ENCODE results near the gene DPP10.

Gene DPP10

GRCh38 chr2:115842306-115842705 lies 1399.9 kb downstream of the DPP10 start:
- Histone ChIP-seq H3K4me1 (ENCODE audit: control insufficient read depth, insufficient read depth, low read length) (no peaks in the 10 kb centered on the region), H3K27me3 (replicated peaks; ENCODE audit: control insufficient read depth, insufficient read depth, low read length) (no peaks in the 10 kb centered on the region), H3K9ac (ENCODE audit: low read length) (no peak overlapping the region), H3K9me3 (ENCODE audit: control insufficient read depth, low read length) (no peaks in the 10 kb centered on the region), H3K4me3 (ENCODE audit: low read length) (no peak overlapping the region), H3K36me3 (ENCODE audit: control insufficient read depth, insufficient read depth, low read length, severe bottlenecking) (no peaks in the 10 kb centered on the region)
- DNase-seq (ENCODE audit: low read depth): no peak

GRCh38 chr2:115848192-115848591 lies 1405.8 kb downstream of the DPP10 start:
- DNase-seq (ENCODE audit: low read depth): no peak
- Histone ChIP-seq H3K27me3 (replicated peaks; ENCODE audit: control insufficient read depth, insufficient read depth, low read length) (no peaks in the 10 kb centered on the region), H3K4me1 (ENCODE audit: control insufficient read depth, insufficient read depth, low read length) (no peaks in the 10 kb centered on the region), H3K9ac (ENCODE audit: low read length) (no peak overlapping the region), H3K36me3 (ENCODE audit: control insufficient read depth, insufficient read depth, low read length, severe bottlenecking) (no peaks in the 10 kb centered on the region), H3K4me3 (ENCODE audit: low read length) (no peak overlapping the region), H3K9me3 (ENCODE audit: control insufficient read depth, low read length) (no peaks in the 10 kb centered on the region)

GRCh38 chr2:115867024-115867423 lies 1424.6 kb downstream of the DPP10 start:
- no peak overlapping the region for H3K9ac ChIP-seq (ENCODE audit: low read length)
- no peaks in the 10 kb centered on the region for H3K36me3 ChIP-seq (ENCODE audit: control insufficient read depth, insufficient read depth, low read length, severe bottlenecking)
- DNase-seq (ENCODE audit: low read depth): no peak
- no peaks in the 10 kb centered on the region for H3K4me1 ChIP-seq (ENCODE audit: control insufficient read depth, insufficient read depth, low read length)
- H3K27me3 ChIP-seq (replicated peaks; ENCODE audit: control insufficient read depth, insufficient read depth, low read length): no peaks in the 10 kb centered on the region
- H3K4me3 ChIP-seq (ENCODE audit: low read length): no peak overlapping the region
- H3K9me3 ChIP-seq (ENCODE audit: control insufficient read depth, low read length): no peaks in the 10 kb centered on the region

DNA sequence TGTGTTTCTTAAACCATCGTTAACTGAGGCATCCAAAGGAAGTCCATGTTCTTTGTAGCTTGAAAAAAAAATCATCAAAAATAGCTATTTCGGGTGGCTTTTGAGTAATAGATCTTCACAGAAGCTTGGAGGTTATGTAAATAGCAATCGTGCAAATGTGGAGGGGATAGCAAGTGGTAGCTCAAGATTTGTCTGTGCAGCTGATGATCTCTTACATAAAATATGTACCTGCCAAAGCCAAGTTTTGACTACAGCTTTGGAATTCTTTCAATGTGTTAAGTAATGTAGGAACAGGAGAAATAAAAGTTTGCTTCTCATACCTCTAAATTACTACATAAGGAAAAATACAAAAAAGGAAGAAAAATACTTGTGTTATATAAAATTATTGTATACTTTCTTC lies 1432.0 kb downstream of the DPP10 start:
- no peak for DNase-seq (ENCODE audit: low read depth)
- Histone ChIP-seq H3K9me3 (ENCODE audit: control insufficient read depth, low read length) (peaks cover 4% of the 10 kb centered on the region), H3K36me3 (ENCODE audit: control insufficient read depth, insufficient read depth, low read length, severe bottlenecking) (no peaks in the 10 kb centered on the region), H3K27me3 (replicated peaks; ENCODE audit: control insufficient read depth, insufficient read depth, low read length) (no peaks in the 10 kb centered on the region), H3K4me1 (ENCODE audit: control insufficient read depth, insufficient read depth, low read length) (no peaks in the 10 kb centered on the region), H3K4me3 (ENCODE audit: low read length) (no peak overlapping the region), H3K9ac (ENCODE audit: low read length) (no peak overlapping the region)

DNA sequence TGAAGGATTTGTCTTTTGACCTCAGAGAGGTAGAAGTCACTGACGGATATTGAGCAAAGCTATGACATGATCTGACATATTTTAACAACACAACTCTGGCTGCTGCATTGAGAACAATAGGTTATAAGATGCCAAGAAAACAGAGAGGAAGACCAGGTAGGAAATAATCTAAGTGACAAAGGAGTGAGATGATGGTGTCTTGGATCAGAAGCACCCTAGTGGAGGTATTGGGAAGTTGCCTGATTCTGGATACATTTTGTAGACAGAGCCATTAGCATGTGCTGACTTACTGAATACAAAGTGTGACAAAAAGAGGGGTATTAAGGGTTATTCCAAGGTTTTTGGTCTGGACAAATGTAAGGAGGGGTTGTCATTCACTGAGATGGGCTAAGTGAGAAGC lies 1438.1 kb downstream of the DPP10 start:
- no peak for DNase-seq (ENCODE audit: low read depth)
- Histone ChIP-seq H3K9me3 (ENCODE audit: control insufficient read depth, low read length) (peaks cover 4% of the 10 kb centered on the region), H3K27me3 (replicated peaks; ENCODE audit: control insufficient read depth, insufficient read depth, low read length) (no peaks in the 10 kb centered on the region), H3K36me3 (ENCODE audit: control insufficient read depth, insufficient read depth, low read length, severe bottlenecking) (no peaks in the 10 kb centered on the region), H3K4me1 (ENCODE audit: control insufficient read depth, insufficient read depth, low read length) (no peaks in the 10 kb centered on the region), H3K4me3 (ENCODE audit: low read length) (no peak overlapping the region), H3K9ac (ENCODE audit: low read length) (no peak overlapping the region)

- no peak overlapping the region for H3K9ac ChIP-seq (ENCODE audit: low read length)
- no peak overlapping the region for H3K4me3 ChIP-seq (ENCODE audit: low read length)
- no peaks in the 10 kb centered on the region for H3K4me1 ChIP-seq (ENCODE audit: control insufficient read depth, insufficient read depth, low read length)
- H3K27me3 ChIP-seq (replicated peaks; ENCODE audit: control insufficient read depth, insufficient read depth, low read length): no peaks in the 10 kb centered on the region
- H3K9me3 ChIP-seq (ENCODE audit: control insufficient read depth, low read length): peaks cover 10% of the 10 kb centered on the region
- H3K36me3 ChIP-seq (ENCODE audit: control insufficient read depth, insufficient read depth, low read length, severe bottlenecking): no peaks in the 10 kb centered on the region
- DNase-seq (ENCODE audit: low read depth): no peak
Observed at GRCh38 chr2:115887209-115887776, 1444.9 kb downstream of the DPP10 start.
